GM12878 (cell line): ENCODE data around the gene MAP3K7. TPM values are rescaled to one million over a fixed set of nuclear protein-coding genes. Genes with fewer than 3 reads are reported as not detected.

Experiments used
- ATAC-seq: fragments of 200-7000 bp; cut with Tn5 transposase; 3 replicates; pipeline ENCODE4 v1.9.1; 2020; ENCODE audit warnings: mild to moderate bottlenecking, moderate library complexity
- BruUV-seq: library from RNA; stranded (reverse); fragments of 400-500 nt; replicated peaks from 2 replicates; lab custom pipeline; 2021; lab: Mats Ljungman, UMichigan
- CTCF ChIA-PET: fragments of 300-600 bp; sonication (Branson Sonifier 250); formaldehyde crosslinking; extraction: SDS; loops from one replicate; lab custom pipeline; 2021; ENCODE audit warnings: inconsistent platforms; lab: Yijun Ruan, JAX
- POLR2A ChIA-PET: fragments of 350-600 bp; formaldehyde crosslinking; extraction: SDS; loops from one replicate; lab custom pipeline; 2021; ENCODE audit warnings: inconsistent platforms; lab: Charles Lee
- RAD21 ChIA-PET: fragments of 300-600 bp; sonication (Branson Sonifier 250); formaldehyde crosslinking; loops from one replicate; lab custom pipeline; 2023; ENCODE audit warnings: antibody characterized with exemption; ENCODE audit not compliant: unreplicated experiment; lab: Charles Lee
- SMC1A ChIA-PET: fragments of 300-600 bp; sonication (Branson Sonifier 250); formaldehyde crosslinking; loops from one replicate; lab custom pipeline; 2023; ENCODE audit not compliant: unreplicated experiment, uncharacterized antibody; lab: Charles Lee
- DNase-seq: peaks from one replicate; pipeline ENCODE4 v3.0.0-alpha.2; 2011; ENCODE audit warnings: low read depth, low spot score
- FAIRE-seq: peaks from 3 replicates; lab custom pipeline; 2011; peaks lifted over from hg19 to GRCh38; lab: Jason Lieb, UNC
- H2AFZ ChIP-seq: 2 replicates; pipeline ENCODE4 v1.6.0; 2011; ENCODE audit warnings: low read depth, low read length, control low read depth; ENCODE audit not compliant: control insufficient read depth
- H3K27ac ChIP-seq: 2 replicates; pipeline ENCODE4 v1.5.1; 2011; ENCODE audit warnings: control low read depth; ENCODE audit not compliant: control insufficient read depth, insufficient read depth
- H3K27me3 ChIP-seq, 2 experiments: replicated peaks in 1 of 2; 2 replicates each; pipeline versions ENCODE4 v1.6.0 to v1.6.1; 2011; ENCODE audit warnings: low read length in 1 of 2; ENCODE audit not compliant: control insufficient read depth in 2 of 2, insufficient read depth in 2 of 2
- H3K36me3 ChIP-seq, 2 experiments: 2 replicates each; pipeline ENCODE4 v1.5.1; 2011; ENCODE audit warnings: low read length in 1 of 2; ENCODE audit not compliant: control insufficient read depth in 2 of 2, insufficient read depth in 2 of 2
- H3K4me1 ChIP-seq: 2 replicates; pipeline ENCODE4 v1.6.1; 2011; ENCODE audit warnings: mild to moderate bottlenecking, low read length, moderate library complexity, mixed read lengths; ENCODE audit not compliant: control insufficient read depth, insufficient read depth
- H3K4me2 ChIP-seq: 2 replicates; pipeline ENCODE4 v1.6.0; 2011; ENCODE audit warnings: control low read depth; ENCODE audit not compliant: control insufficient read depth, insufficient read depth
- H3K4me3 ChIP-seq: fragments of 200-600 bp; sonication (generic); 2 replicates; pipeline ENCODE4 v1.5.1; 2016
- H3K79me2 ChIP-seq: 2 replicates; pipeline ENCODE4 v1.6.0; 2011; ENCODE audit warnings: low read length; ENCODE audit not compliant: control insufficient read depth, insufficient read depth
- H3K9ac ChIP-seq: 2 replicates; pipeline ENCODE4 v1.8.0; 2011; ENCODE audit warnings: low read length, control low read depth, mixed read lengths; ENCODE audit not compliant: control insufficient read depth, insufficient read depth
- H3K9me3 ChIP-seq: replicated peaks from 3 replicates; pipeline ENCODE4 v1.5.1; 2011; ENCODE audit warnings: mild to moderate bottlenecking, low read length; ENCODE audit not compliant: control insufficient read depth, insufficient read depth
- H4K20me1 ChIP-seq: 2 replicates; pipeline ENCODE4 v1.6.0; 2011; ENCODE audit not compliant: control insufficient read depth, insufficient read depth
- CHD1 ChIP-seq: IDR thresholded peaks from 2 replicates; pipeline ENCODE4 v1.6.1; 2012; ENCODE audit warnings: low read depth, low read length, improper control_type of control experiment
- CHD2 ChIP-seq: IDR thresholded peaks from 2 replicates; pipeline ENCODE4 v1.6.1; 2011; ENCODE audit warnings: low read depth, low read length, improper control_type of control experiment, borderline replicate concordance
- IRF5 ChIP-seq: fragments of 450-650 bp; IDR thresholded peaks from 2 replicates; pipeline ENCODE4 v1.6.1; 2017; ENCODE audit warnings: borderline replicate concordance
- MEF2B ChIP-seq: fragments of 450-650 bp; IDR thresholded peaks from 2 replicates; pipeline ENCODE4 v1.6.1; 2018; ENCODE audit warnings: mild to moderate bottlenecking, moderate library complexity; ENCODE audit not compliant: partially characterized antibody, poor library complexity, severe bottlenecking
- MTA2 ChIP-seq: fragments of 450-650 bp; IDR thresholded peaks from 2 replicates; pipeline ENCODE4 v1.6.1; 2016; ENCODE audit warnings: low read depth, mild to moderate bottlenecking, moderate library complexity
- NFYA ChIP-seq: IDR thresholded peaks from 2 replicates; pipeline ENCODE4 v1.6.1; 2011; ENCODE audit warnings: low read depth, mild to moderate bottlenecking, low read length, improper control_type of control experiment, borderline replicate concordance
- NR2F1 ChIP-seq: fragments of 450-650 bp; conservative IDR thresholded peaks from 2 replicates; pipeline ENCODE4 v1.6.1; 2017; ENCODE audit warnings: mild to moderate bottlenecking
- POLR2AphosphoS5 ChIP-seq: IDR thresholded peaks from 2 replicates; pipeline ENCODE4 v1.6.1; 2011; ENCODE audit warnings: mild to moderate bottlenecking, low read length, inconsistent platforms
- POU2F2 ChIP-seq: IDR thresholded peaks from 3 replicates; pipeline ENCODE4 v1.6.1; 2011; ENCODE audit warnings: low read depth, mild to moderate bottlenecking, low read length, borderline replicate concordance
- SIX5 ChIP-seq: IDR thresholded peaks from 2 replicates; pipeline ENCODE4 v1.6.1; 2011; ENCODE audit warnings: mild to moderate bottlenecking, low read depth, low read length, moderate library complexity; ENCODE audit not compliant: severe bottlenecking
- STAT1 ChIP-seq: fragments of 450-650 bp; conservative IDR thresholded peaks from 2 replicates; pipeline ENCODE4 v1.6.1; 2014; ENCODE audit warnings: antibody characterized with exemption, mild to moderate bottlenecking
- USF2 ChIP-seq: IDR thresholded peaks from 2 replicates; pipeline ENCODE4 v1.6.1; 2011; ENCODE audit warnings: low read depth, low read length, improper control_type of control experiment, borderline replicate concordance
- ZSCAN29 ChIP-seq: fragments of 450-650 bp; IDR thresholded peaks from 2 replicates; pipeline ENCODE4 v1.6.1; 2017; ENCODE audit warnings: mild to moderate bottlenecking, moderate library complexity
- WGBS: methylation state at CpG from one replicate; pipeline ENCODE4 v1.1.6; 2016; ENCODE audit warnings: low lambda C conversion rate; ENCODE audit not compliant: insufficient replicate concordance, insufficient coverage; ENCODE audit errors: missing lambda C conversion rate; 5-methylcytosine and 5-hydroxymethylcytosine counted together
- in situ Hi-C: fragments of 300-500 bp; cut with MboI; formaldehyde crosslinking; loops from 9 replicates; pipeline ENCODE4 v1.14.3; 2018; ENCODE audit warnings: mixed read lengths
- intact Hi-C: fragments of 100-400 bp; cut with micrococcal nuclease; formaldehyde crosslinking; loops from one replicate; pipeline ENCODE4 v1.14.2; 2022; ENCODE audit not compliant: unreplicated experiment
- polyA plus RNA-seq, 11 experiments: library from polyadenylated mRNA; depleted of rRNA in 4 of 11; unstranded in 6 of 11; stranded (reverse) in 5 of 11; fragments of >200 nt; fragmentation: Nextera tagmentation in 4 of 11; fragmentation: Illumina TruSeq in 1 of 11; extraction: Ambion mirVana in 4 of 11; extraction: Trizol in 1 of 11; gene quantifications; 1 replicate in 1 of 11; 2 replicates in 10 of 11; pipeline versions ENCODE4 v1.2.1 to v1.2.3, GENCODE V29; 2011 to 2016; ENCODE audit warnings: inconsistent platforms in 2 of 11, missing spikeins in 2 of 11, low read depth in 1 of 11
- total RNA-seq, 4 experiments: library from RNA; depleted of rRNA in 3 of 4; stranded (reverse); fragments of >200 nt in 3 of 4; fragmentation: Illumina TruSeq in 1 of 4; extraction: Trizol in 1 of 4; gene quantifications; 2 replicates each; pipeline versions ENCODE4 v1.2.1 to v1.2.3, GENCODE V29; 2013 to 2021

The MAP3K7 gene
- total and polyA plus RNA-seq, 10 of the 15 experiments (the other 5 are each of a cell fraction or from before 2014, with no cell fraction given): 7.0 to 42.6 (median 22.0) TPM

- no peak for TF ChIP-seq CHD2
These were observed 107.9 kb downstream of the MAP3K7 start (continued) for GRCh38 chr6:90478789-90479602.

GRCh38 chr6:90478278-90478677 is 108.6 kb downstream of the MAP3K7 start:
- DNase-seq (no peak), FAIRE-seq (no peak), ATAC-seq (no peak)
- Histone ChIP-seq H3K4me1 (peaks cover 6% of the 10 kb centered on the region), H3K4me3 (no peak overlapping the region), H4K20me1 (no peaks in the 10 kb centered on the region), H3K27me3 (peaks cover 0 to 4% of the 10 kb centered on the region in 2 experiments; a peak in 1 of 4 replicates), H2AFZ (no peak overlapping the region), H3K79me2 (no peaks in the 10 kb centered on the region)
- no TSS peak for BruUV-seq
- 39% methylated on average over 4 of the region's 4 CpGs for WGBS
- intact Hi-C loops: loop anchor here (5.0 to 10.0 kb wide), 3 partner anchors 291 to 1103 kb away; partner anchors contain the start of gene MDN1
- in situ Hi-C loops: loop anchor here (5.0 to 10.0 kb wide), 3 partner anchors 191 to 541 kb away; no protein-coding TSS in a partner anchor
- SMC1A ChIA-PET: interaction anchor here (0.8 to 6.8 kb wide), 9 partner anchors 16 to 537 kb away, joined by 3 to 97 read pairs (median 3); no protein-coding TSS in a partner anchor
- POLR2A ChIA-PET: no interaction called here
- TF ChIP-seq MEF2B: no peak
- no peak for TF ChIP-seq NR2F1
- TF ChIP-seq POLR2AphosphoS5: no peak
- no peak for TF ChIP-seq NFYA
- TF ChIP-seq MTA2: no peak
- TF ChIP-seq STAT1: no peak
- TF ChIP-seq CHD1: no peak
- TF ChIP-seq SIX5: no peak
- no peak for TF ChIP-seq IRF5
- TF ChIP-seq POU2F2: no peak
- no peak for TF ChIP-seq USF2
- TF ChIP-seq ZSCAN29: no peak
- TF ChIP-seq, all 136 proteins: peak for 0
- H3K27ac ChIP-seq: no peak overlapping the region
- CTCF ChIA-PET: interaction anchor here (0.8 to 8.8 kb wide), 19 partner anchors 8 to 1106 kb away, joined by 3 to 193 read pairs (median 4); partner anchors contain the start of gene MDN1
- H3K9me3 ChIP-seq: no peaks in the 10 kb centered on the region; the same call in 2 of the 3 replicates
- no peak overlapping the region for H3K4me2 ChIP-seq
- RAD21 ChIA-PET: interaction anchor here (0.7 to 5.5 kb wide), 16 partner anchors 8 to 1106 kb away, joined by 3 to 104 read pairs (median 4); no protein-coding TSS in a partner anchor
- H3K9ac ChIP-seq: no peak overlapping the region
- no peaks in the 10 kb centered on the region for H3K36me3 ChIP-seq
